HepG2 (cell line): ENCODE data around the gene PRIMA1.

Source experiments
- BCLAF1 ChIP-seq: fragments of 450-650 bp; IDR thresholded peaks from 2 replicates; pipeline ENCODE4 v1.6.1; 2017; ENCODE audit warnings: mild to moderate bottlenecking
- CREB1 ChIP-seq, 2 experiments: fragments of 450-650 bp in 1 of 2; IDR thresholded peaks; 2 replicates each; pipeline ENCODE4 v1.6.1; 2016 to 2017; ENCODE audit warnings: control low read depth in 1 of 2, mild to moderate bottlenecking in 1 of 2, missing compliant biosample characterization in 1 of 2, missing genetic modification characterization in 1 of 2
- DNMT1 ChIP-seq: sonication (generic); formaldehyde crosslinking; IDR thresholded peaks from 2 replicates; pipeline ENCODE4 v1.5.1; 2020; ENCODE audit warnings: mild to moderate bottlenecking, missing genetic modification reagents
- FOXK1 ChIP-seq: sonication (generic); formaldehyde crosslinking; IDR thresholded peaks from 2 replicates; pipeline ENCODE4 v1.4.0; 2020; ENCODE audit warnings: low read depth, missing genetic modification reagents, borderline replicate concordance
- PCBP1 ChIP-seq: fragments of 200-400 bp; formaldehyde crosslinking; IDR thresholded peaks from 2 replicates; pipeline ENCODE4 v1.6.1; 2017; ENCODE audit warnings: mild to moderate bottlenecking, low read depth, low read length, borderline replicate concordance
- RAD21 ChIP-seq: fragments of 450-650 bp; formaldehyde crosslinking; IDR thresholded peaks from 2 replicates; pipeline ENCODE4 v1.5.0; 2020; ENCODE audit warnings: mild to moderate bottlenecking
- RBM22 ChIP-seq: fragments of 200-400 bp; formaldehyde crosslinking; optimal IDR thresholded peaks from 2 replicates; pipeline ENCODE3; 2017; ENCODE audit warnings: mild to moderate bottlenecking, low read length, moderate library complexity
- ZNF292 ChIP-seq: sonication (generic); formaldehyde crosslinking; IDR thresholded peaks from 2 replicates; pipeline ENCODE4 v1.8.1; 2022; ENCODE audit warnings: mild to moderate bottlenecking, low read depth, missing genetic modification reagents, borderline replicate concordance
- ZNF318 ChIP-seq: sonication (generic); formaldehyde crosslinking; IDR thresholded peaks from 2 replicates; pipeline ENCODE4 v1.4.0; 2020; ENCODE audit warnings: mild to moderate bottlenecking, missing genetic modification reagents
- TF ChIP-seq, protein P1 (sequence below): sonication (generic); formaldehyde crosslinking; IDR thresholded peaks from 2 replicates; pipeline ENCODE4 v1.8.1; 2022; ENCODE audit warnings: low read depth, mild to moderate bottlenecking, missing genetic modification reagents
- TF ChIP-seq, protein P2 (sequence below): sonication (generic); formaldehyde crosslinking; IDR thresholded peaks from 2 replicates; pipeline ENCODE4 v1.5.0; 2020; ENCODE audit warnings: mild to moderate bottlenecking, missing genetic modification reagents, moderate library complexity

DNA sequence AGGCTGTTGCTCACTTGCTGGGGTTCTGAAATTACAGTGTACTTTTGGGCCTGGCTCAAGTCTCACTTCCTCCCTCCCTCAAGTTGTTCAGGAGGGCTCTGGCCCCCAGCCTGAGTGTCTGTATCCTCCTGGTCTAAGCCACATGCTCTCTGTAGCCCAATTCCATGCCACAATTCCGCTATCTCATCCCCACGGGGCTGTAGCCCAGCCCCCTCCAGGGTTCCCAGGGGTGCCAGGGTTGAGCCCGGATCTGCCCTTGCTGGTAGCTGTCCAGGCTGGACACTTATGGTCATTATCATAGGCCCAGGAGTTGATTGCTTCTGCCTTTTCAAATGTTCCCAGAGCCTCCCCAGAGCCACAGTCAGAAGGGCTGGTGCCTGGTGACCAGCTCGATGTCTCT lies 65.3 kb downstream of the PRIMA1 start:
- TF ChIP-seq RAD21: no peak
- TF ChIP-seq FOXK1 (CRISPR knock-in tag): no peak
- no peak for TF ChIP-seq CREB1 (IDR thresholded peaks at IDR 0.05)
- TF ChIP-seq CREB1 (CRISPR knock-in tag; IDR thresholded peaks at IDR 0.05): no peak
- TF ChIP-seq ZNF292: no peak
- no peak for TF ChIP-seq DNMT1
- no peak for TF ChIP-seq BCLAF1
- no peak for TF ChIP-seq PCBP1
- TF ChIP-seq, protein P1, sequence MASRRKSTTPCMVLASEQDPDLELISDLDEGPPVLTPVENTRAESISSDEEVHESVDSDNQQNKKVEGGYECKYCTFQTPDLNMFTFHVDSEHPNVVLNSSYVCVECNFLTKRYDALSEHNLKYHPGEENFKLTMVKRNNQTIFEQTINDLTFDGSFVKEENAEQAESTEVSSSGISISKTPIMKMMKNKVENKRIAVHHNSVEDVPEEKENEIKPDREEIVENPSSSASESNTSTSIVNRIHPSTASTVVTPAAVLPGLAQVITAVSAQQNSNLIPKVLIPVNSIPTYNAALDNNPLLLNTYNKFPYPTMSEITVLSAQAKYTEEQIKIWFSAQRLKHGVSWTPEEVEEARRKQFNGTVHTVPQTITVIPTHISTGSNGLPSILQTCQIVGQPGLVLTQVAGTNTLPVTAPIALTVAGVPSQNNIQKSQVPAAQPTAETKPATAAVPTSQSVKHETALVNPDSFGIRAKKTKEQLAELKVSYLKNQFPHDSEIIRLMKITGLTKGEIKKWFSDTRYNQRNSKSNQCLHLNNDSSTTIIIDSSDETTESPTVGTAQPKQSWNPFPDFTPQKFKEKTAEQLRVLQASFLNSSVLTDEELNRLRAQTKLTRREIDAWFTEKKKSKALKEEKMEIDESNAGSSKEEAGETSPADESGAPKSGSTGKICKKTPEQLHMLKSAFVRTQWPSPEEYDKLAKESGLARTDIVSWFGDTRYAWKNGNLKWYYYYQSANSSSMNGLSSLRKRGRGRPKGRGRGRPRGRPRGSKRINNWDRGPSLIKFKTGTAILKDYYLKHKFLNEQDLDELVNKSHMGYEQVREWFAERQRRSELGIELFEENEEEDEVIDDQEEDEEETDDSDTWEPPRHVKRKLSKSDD (CRISPR knock-in tag): no peak
- TF ChIP-seq, protein P2, sequence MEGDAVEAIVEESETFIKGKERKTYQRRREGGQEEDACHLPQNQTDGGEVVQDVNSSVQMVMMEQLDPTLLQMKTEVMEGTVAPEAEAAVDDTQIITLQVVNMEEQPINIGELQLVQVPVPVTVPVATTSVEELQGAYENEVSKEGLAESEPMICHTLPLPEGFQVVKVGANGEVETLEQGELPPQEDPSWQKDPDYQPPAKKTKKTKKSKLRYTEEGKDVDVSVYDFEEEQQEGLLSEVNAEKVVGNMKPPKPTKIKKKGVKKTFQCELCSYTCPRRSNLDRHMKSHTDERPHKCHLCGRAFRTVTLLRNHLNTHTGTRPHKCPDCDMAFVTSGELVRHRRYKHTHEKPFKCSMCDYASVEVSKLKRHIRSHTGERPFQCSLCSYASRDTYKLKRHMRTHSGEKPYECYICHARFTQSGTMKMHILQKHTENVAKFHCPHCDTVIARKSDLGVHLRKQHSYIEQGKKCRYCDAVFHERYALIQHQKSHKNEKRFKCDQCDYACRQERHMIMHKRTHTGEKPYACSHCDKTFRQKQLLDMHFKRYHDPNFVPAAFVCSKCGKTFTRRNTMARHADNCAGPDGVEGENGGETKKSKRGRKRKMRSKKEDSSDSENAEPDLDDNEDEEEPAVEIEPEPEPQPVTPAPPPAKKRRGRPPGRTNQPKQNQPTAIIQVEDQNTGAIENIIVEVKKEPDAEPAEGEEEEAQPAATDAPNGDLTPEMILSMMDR (CRISPR knock-in tag): no peak
- no peak for TF ChIP-seq RBM22
- TF ChIP-seq ZNF318 (CRISPR knock-in tag): no peak
